Osteocyte (in vitro differentiated cells): ENCODE data around the gene AKT2. TPM values are rescaled to one million over a fixed set of nuclear protein-coding genes. Genes with fewer than 3 reads are reported as not detected.

Experiments used
- DNase-seq: peaks from one replicate; pipeline ENCODE4 v3.0.0; 2021; ENCODE audit warnings: mixed read lengths; ENCODE audit not compliant: unreplicated experiment; ENCODE audit errors: extremely low spot score
- H3K27ac Mint-ChIP-seq: one replicate; pipeline ENCODE4 v1.8.0; 2021; ENCODE audit warnings: mild to moderate bottlenecking, mixed read lengths; ENCODE audit not compliant: unreplicated experiment
- H3K27me3 Mint-ChIP-seq: one replicate; pipeline ENCODE4 v1.8.0; 2021; ENCODE audit warnings: mixed read lengths; ENCODE audit not compliant: unreplicated experiment
- H3K36me3 Mint-ChIP-seq: one replicate; pipeline ENCODE4 v1.8.0; 2021; ENCODE audit warnings: mixed read lengths; ENCODE audit not compliant: unreplicated experiment
- H3K4me1 Mint-ChIP-seq: one replicate; pipeline ENCODE4 v1.8.0; 2021; ENCODE audit warnings: mixed read lengths; ENCODE audit not compliant: unreplicated experiment
- H3K4me3 Mint-ChIP-seq: one replicate; pipeline ENCODE4 v1.8.0; 2021; ENCODE audit warnings: mild to moderate bottlenecking, moderate library complexity, mixed read lengths; ENCODE audit not compliant: unreplicated experiment
- H3K9me3 Mint-ChIP-seq: one replicate; pipeline ENCODE4 v1.8.0; 2021; ENCODE audit warnings: mixed read lengths; ENCODE audit not compliant: unreplicated experiment
- total RNA-seq: library from RNA; stranded (reverse); gene quantifications from 2 replicates; pipeline ENCODE4 v1.2.1, GENCODE V29; 2021
- TF ChIP-seq, protein P1 (sequence below): fragments of 200-600 bp; sonication (generic); IDR thresholded peaks from 2 replicates; pipeline ENCODE4 v1.5.0; 2021; ENCODE audit warnings: antibody characterized with exemption, mild to moderate bottlenecking, moderate library complexity

AKT2 gene
- total RNA-seq, 1 donor from 2014 or later = 152 TPM

- no peak for DNase-seq
- no peak overlapping the region for H3K4me3 Mint-ChIP-seq
- H3K36me3 Mint-ChIP-seq = peaks cover 38% of the 10 kb centered on the region
- H3K9me3 Mint-ChIP-seq = no peaks in the 10 kb centered on the region
- TF ChIP-seq, protein P1, sequence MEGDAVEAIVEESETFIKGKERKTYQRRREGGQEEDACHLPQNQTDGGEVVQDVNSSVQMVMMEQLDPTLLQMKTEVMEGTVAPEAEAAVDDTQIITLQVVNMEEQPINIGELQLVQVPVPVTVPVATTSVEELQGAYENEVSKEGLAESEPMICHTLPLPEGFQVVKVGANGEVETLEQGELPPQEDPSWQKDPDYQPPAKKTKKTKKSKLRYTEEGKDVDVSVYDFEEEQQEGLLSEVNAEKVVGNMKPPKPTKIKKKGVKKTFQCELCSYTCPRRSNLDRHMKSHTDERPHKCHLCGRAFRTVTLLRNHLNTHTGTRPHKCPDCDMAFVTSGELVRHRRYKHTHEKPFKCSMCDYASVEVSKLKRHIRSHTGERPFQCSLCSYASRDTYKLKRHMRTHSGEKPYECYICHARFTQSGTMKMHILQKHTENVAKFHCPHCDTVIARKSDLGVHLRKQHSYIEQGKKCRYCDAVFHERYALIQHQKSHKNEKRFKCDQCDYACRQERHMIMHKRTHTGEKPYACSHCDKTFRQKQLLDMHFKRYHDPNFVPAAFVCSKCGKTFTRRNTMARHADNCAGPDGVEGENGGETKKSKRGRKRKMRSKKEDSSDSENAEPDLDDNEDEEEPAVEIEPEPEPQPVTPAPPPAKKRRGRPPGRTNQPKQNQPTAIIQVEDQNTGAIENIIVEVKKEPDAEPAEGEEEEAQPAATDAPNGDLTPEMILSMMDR = no peak
- H3K4me1 Mint-ChIP-seq = peaks cover 14% of the 10 kb centered on the region
- no peak overlapping the region for H3K27ac Mint-ChIP-seq
- H3K27me3 Mint-ChIP-seq = no peaks in the 10 kb centered on the region
Observed at GRCh38 chr19:40240332-40240731, 44.8 kb downstream of the AKT2 start.

- H3K27me3 Mint-ChIP-seq = no peaks in the 10 kb centered on the region
- no peak overlapping the region for H3K4me3 Mint-ChIP-seq
- peaks cover 6% of the 10 kb centered on the region for H3K4me1 Mint-ChIP-seq
- TF ChIP-seq, protein P1 = no peak
- no peak for DNase-seq
- no peak overlapping the region for H3K27ac Mint-ChIP-seq
- H3K36me3 Mint-ChIP-seq = peaks cover 44% of the 10 kb centered on the region
- H3K9me3 Mint-ChIP-seq = no peaks in the 10 kb centered on the region
Observed at GRCh38 chr19:40239415-40240226, 45.5 kb downstream of the AKT2 start.

- Mint-ChIP-seq H3K4me3 (no peak overlapping the region), H3K4me1 (peaks cover 3% of the 10 kb centered on the region), H3K27ac (no peak overlapping the region), H3K9me3 (no peaks in the 10 kb centered on the region), H3K27me3 (no peaks in the 10 kb centered on the region), H3K36me3 (peaks cover 46% of the 10 kb centered on the region)
- TF ChIP-seq, protein P1 = no peak
- no peak for DNase-seq
Observed at GRCh38 chr19:40238775-40239174, 46.4 kb downstream of the AKT2 start.

DNA sequence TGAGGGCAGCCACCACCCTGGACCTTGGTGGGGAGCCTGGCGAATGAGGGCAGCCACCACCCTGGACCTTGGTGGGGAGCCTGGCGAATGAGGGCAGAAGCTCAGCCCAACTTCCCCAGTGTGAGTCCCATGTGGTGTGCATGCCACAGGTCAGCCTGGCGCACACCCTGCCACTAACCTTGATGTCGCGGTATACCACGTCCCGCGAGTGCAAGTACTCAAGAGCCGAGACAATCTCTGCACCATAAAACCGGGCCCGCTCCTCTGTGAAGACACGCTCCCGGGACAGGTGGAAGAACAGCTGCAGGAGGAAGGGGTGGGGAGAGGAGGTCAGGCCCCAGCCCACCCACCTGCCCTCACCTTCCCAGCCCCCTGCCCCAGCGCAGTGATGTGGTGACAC, 47.4 kb downstream of the AKT2 start:
- peaks cover 1% of the 10 kb centered on the region for H3K4me1 Mint-ChIP-seq
- TF ChIP-seq, protein P1 = no peak
- no peak overlapping the region for H3K4me3 Mint-ChIP-seq
- H3K36me3 Mint-ChIP-seq = peaks cover 46% of the 10 kb centered on the region
- DNase-seq = no peak
- no peaks in the 10 kb centered on the region for H3K27me3 Mint-ChIP-seq
- H3K9me3 Mint-ChIP-seq = no peaks in the 10 kb centered on the region
- no peak overlapping the region for H3K27ac Mint-ChIP-seq

- no peak overlapping the region for H3K4me3 Mint-ChIP-seq
- H3K27me3 Mint-ChIP-seq = no peaks in the 10 kb centered on the region
- DNase-seq = no peak
- peaks cover 14% of the 10 kb centered on the region for H3K4me1 Mint-ChIP-seq
- H3K9me3 Mint-ChIP-seq = no peaks in the 10 kb centered on the region
- no peak overlapping the region for H3K27ac Mint-ChIP-seq
- TF ChIP-seq, protein P1 = no peak
- peaks cover 40% of the 10 kb centered on the region for H3K36me3 Mint-ChIP-seq
Observed at GRCh38 chr19:40236366-40236765, 48.8 kb downstream of the AKT2 start.
